Measurements from ENCODE around the gene LAYN.

LAYN gene

GRCh38 chr11:111560800-111561199 lies 20.3 kb downstream of the LAYN start:
- in situ Hi-C loops (cut with MboI; ENCODE audit: low sequenced_read_pairs), result no loop called here

- in situ Hi-C loops (cut with MboI; ENCODE audit: low sequenced_read_pairs), result no loop called here
Observed at GRCh38 chr11:111561306-111561705, 20.8 kb downstream of the LAYN start.

GRCh38 chr11:111561791-111562325 lies 21.3 kb downstream of the LAYN start:
- in situ Hi-C loops (cut with MboI; ENCODE audit: low sequenced_read_pairs), result no loop called here

- in situ Hi-C loops (cut with MboI; ENCODE audit: low sequenced_read_pairs), result no loop called here
Observed at GRCh38 chr11:111562692-111563389, 22.3 kb downstream of the LAYN start.

GRCh38 chr11:111565114-111565720 lies 24.7 kb downstream of the LAYN start:
- in situ Hi-C loops (cut with MboI; ENCODE audit: low sequenced_read_pairs), result no loop called here

- in situ Hi-C loops (cut with MboI; ENCODE audit: low sequenced_read_pairs), result no loop called here
Observed at GRCh38 chr11:111566324-111566723, 25.8 kb downstream of the LAYN start.

GRCh38 chr11:111569476-111569875 lies 29.0 kb downstream of the LAYN start:
- in situ Hi-C loops (cut with MboI; ENCODE audit: low sequenced_read_pairs), result no loop called here

- in situ Hi-C loops (cut with MboI; ENCODE audit: low sequenced_read_pairs), result no loop called here
Observed at GRCh38 chr11:111570796-111571195, 30.3 kb downstream of the LAYN start.

GRCh38 chr11:111571829-111572501 lies 31.4 kb downstream of the LAYN start:
- in situ Hi-C loops (cut with MboI; ENCODE audit: low sequenced_read_pairs), result no loop called here

GRCh38 chr11:111572581-111572980 lies 32.1 kb downstream of the LAYN start:
- in situ Hi-C loops (cut with MboI; ENCODE audit: low sequenced_read_pairs), result no loop called here

GRCh38 chr11:111573821-111574249 lies 33.3 kb downstream of the LAYN start:
- in situ Hi-C loops (cut with MboI; ENCODE audit: low sequenced_read_pairs), result no loop called here

- in situ Hi-C loops (cut with MboI; ENCODE audit: low sequenced_read_pairs), result no loop called here
Observed at GRCh38 chr11:111574373-111575225, 34.1 kb downstream of the LAYN start.

GRCh38 chr11:111575740-111576139 lies 35.2 kb downstream of the LAYN start:
- in situ Hi-C loops (cut with MboI; ENCODE audit: low sequenced_read_pairs), result no loop called here

- in situ Hi-C loops (cut with MboI; ENCODE audit: low sequenced_read_pairs), result no loop called here
Observed at GRCh38 chr11:111577821-111578220, 37.3 kb downstream of the LAYN start.

- in situ Hi-C loops (cut with MboI; ENCODE audit: low sequenced_read_pairs), result loop anchor here (10.0 kb wide), 1 partner anchor 193 kb away; no protein-coding TSS in a partner anchor
Observed at GRCh38 chr11:111581341-111581740, 40.8 kb downstream of the LAYN start.

- in situ Hi-C loops (cut with MboI; ENCODE audit: low sequenced_read_pairs), result loop anchor here (10.0 kb wide), 1 partner anchor 193 kb away; no protein-coding TSS in a partner anchor
Observed at GRCh38 chr11:111582163-111582562, 41.6 kb downstream of the LAYN start.

GRCh38 chr11:111582881-111583280 lies 42.4 kb downstream of the LAYN start:
- in situ Hi-C loops (cut with MboI; ENCODE audit: low sequenced_read_pairs), result loop anchor here (10.0 kb wide), 1 partner anchor 192 kb away; no protein-coding TSS in a partner anchor

- in situ Hi-C loops (cut with MboI; ENCODE audit: low sequenced_read_pairs), result loop anchor here (10.0 kb wide), 1 partner anchor 189 kb away; no protein-coding TSS in a partner anchor
Observed at GRCh38 chr11:111585371-111585770, 44.9 kb downstream of the LAYN start.

- in situ Hi-C loops (cut with MboI; ENCODE audit: low sequenced_read_pairs), result loop anchor here (10.0 kb wide), 1 partner anchor 188 kb away; no protein-coding TSS in a partner anchor
Observed at GRCh38 chr11:111586388-111586831, 45.9 kb downstream of the LAYN start.

- in situ Hi-C loops (cut with MboI; ENCODE audit: low sequenced_read_pairs), result loop anchor here (10.0 kb wide), 1 partner anchor 186 kb away; no protein-coding TSS in a partner anchor
Observed at GRCh38 chr11:111589114-111589513, 48.6 kb downstream of the LAYN start.
